ENCODE data around the gene GUCA1A.

GRCh38 chr6:42188406-42188805 lies 15.2 kb downstream of the GUCA1A start:
- no peak for TF ChIP-seq GATA3 (IDR thresholded peaks at IDR 0.05; ENCODE audit: low read depth, low read length)
- no peak for TF ChIP-seq GATA2 (IDR thresholded peaks at IDR 0.05; ENCODE audit: low read depth, low read length)
